ENCODE results near the gene JUP.

DNA sequence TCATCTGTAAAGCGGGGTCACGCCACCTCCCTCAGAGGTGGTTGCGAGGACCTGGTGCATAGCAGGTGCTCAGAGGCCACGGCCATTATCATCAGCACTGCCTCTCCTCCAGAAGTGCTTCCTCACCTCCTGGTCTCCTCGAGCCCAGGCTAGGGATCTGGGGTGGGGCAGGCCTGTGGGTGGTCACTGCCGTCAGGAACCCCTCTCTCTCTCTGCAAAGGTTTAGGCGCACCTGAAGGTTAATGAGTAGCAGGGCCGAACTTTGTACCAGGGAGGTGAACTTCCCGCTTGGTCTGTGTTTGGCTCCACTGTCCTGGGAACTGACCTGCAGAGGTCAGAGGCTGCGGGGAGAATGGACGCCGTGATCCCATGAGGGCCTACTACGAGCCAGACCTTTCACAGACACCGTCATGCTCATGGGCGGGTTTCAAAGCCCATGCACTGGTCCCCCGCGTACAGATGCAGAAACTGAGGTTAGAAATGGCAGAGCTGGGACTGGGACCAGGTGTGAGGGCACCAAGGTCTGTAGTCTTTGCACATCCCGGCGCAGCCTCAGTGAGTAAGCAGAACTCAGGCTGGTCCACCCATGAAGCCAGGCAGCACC lies 13.8 kb downstream of the JUP start:
- TF ChIP-seq SIN3A (IDR thresholded peaks at IDR 0.05; ENCODE audit: low read depth) (no peak), CTCF (IDR thresholded peaks at IDR 0.05 in 2 of 3, conservative IDR thresholded peaks at IDR 0.05 in 1 of 3; ENCODE audit: borderline replicate concordance in 1 of 3, insufficient read depth in 1 of 3, low read depth in 2 of 3, low read length in 2 of 3) (no peak), YY1 (IDR thresholded peaks at IDR 0.05; ENCODE audit: extremely low read depth, insufficient replicate concordance, low read depth, low read length) (no peak), POLR2A (IDR thresholded peaks at IDR 0.05; ENCODE audit: borderline replicate concordance, extremely low read depth, insufficient read depth, insufficient read length) (no peak), SRF (IDR thresholded peaks at IDR 0.05; ENCODE audit: low read depth) (no peak), EZH2 (IDR thresholded peaks at IDR 0.05) (no peak), CEBPB (IDR thresholded peaks at IDR 0.05; ENCODE audit: low read depth) (no peak), ELF1 (IDR thresholded peaks at IDR 0.05; ENCODE audit: borderline replicate concordance, low read depth) (no peak), TCF7L2 (IDR thresholded peaks at IDR 0.05; ENCODE audit: borderline replicate concordance, extremely low read depth, insufficient read depth, insufficient read length) (no peak)

Data from HCT116 (cell line).